Measurements from ENCODE around the gene RAB3B.

Gene RAB3B

DNA sequence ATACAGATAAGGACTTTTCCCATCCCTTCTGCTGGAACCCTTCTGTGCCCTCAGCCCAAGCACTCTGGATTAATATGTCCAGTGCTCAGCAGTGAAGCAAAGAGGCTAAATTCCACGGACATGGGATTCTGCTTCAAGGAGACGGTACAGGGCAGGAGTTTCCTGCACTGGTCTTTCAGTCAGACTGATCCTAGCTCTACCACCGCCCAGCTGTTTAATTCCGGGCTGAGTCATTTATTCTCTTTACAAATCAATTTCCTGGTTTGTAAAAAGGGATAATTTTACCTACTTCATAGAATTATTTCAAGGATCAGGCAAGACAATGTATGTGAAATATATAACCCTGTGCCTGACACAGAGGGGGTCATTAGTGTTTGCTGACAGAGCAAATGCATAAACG lies 70.4 kb downstream of the RAB3B start:
- no peak overlapping the region for H3K4me3 ChIP-seq (ENCODE audit: low read depth, low read length)
- TF ChIP-seq, protein P1, sequence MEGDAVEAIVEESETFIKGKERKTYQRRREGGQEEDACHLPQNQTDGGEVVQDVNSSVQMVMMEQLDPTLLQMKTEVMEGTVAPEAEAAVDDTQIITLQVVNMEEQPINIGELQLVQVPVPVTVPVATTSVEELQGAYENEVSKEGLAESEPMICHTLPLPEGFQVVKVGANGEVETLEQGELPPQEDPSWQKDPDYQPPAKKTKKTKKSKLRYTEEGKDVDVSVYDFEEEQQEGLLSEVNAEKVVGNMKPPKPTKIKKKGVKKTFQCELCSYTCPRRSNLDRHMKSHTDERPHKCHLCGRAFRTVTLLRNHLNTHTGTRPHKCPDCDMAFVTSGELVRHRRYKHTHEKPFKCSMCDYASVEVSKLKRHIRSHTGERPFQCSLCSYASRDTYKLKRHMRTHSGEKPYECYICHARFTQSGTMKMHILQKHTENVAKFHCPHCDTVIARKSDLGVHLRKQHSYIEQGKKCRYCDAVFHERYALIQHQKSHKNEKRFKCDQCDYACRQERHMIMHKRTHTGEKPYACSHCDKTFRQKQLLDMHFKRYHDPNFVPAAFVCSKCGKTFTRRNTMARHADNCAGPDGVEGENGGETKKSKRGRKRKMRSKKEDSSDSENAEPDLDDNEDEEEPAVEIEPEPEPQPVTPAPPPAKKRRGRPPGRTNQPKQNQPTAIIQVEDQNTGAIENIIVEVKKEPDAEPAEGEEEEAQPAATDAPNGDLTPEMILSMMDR (IDR thresholded peaks at IDR 0.05; ENCODE audit: insufficient read depth, low read depth, low read length, missing control alignments) = no peak
- no peak for DNase-seq (ENCODE audit: low read depth)

GRCh38 chr1:51919684-51920083 lies 70.8 kb downstream of the RAB3B start:
- TF ChIP-seq, protein P1 (IDR thresholded peaks at IDR 0.05; ENCODE audit: insufficient read depth, low read depth, low read length, missing control alignments) = no peak
- DNase-seq (ENCODE audit: low read depth) = no peak
- no peak overlapping the region for H3K4me3 ChIP-seq (ENCODE audit: low read depth, low read length)

- no peak overlapping the region for H3K4me3 ChIP-seq (ENCODE audit: low read depth, low read length)
- no peak for DNase-seq (ENCODE audit: low read depth)
- TF ChIP-seq, protein P1 (IDR thresholded peaks at IDR 0.05; ENCODE audit: insufficient read depth, low read depth, low read length, missing control alignments) = no peak
These were observed 73.7 kb downstream of the RAB3B start for GRCh38 chr1:51916587-51917405.

DNA sequence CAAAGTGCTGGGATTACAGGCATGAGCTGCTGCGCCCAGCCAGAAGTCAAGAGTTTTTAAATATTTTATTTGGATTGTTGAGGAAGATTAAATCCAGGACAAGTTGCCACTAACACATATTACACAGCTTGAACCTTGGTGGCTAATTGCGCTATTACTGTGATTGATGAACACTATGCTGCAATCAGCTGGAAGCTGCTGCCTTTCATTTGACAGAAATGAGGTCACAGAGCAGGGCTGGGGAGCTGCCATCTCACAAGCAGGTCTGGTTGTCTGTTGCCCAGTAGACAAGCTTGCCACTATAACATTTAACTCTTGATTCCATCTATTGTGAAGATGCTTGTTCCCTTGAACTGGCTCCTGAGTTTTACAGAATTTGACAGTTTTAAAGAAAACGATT lies 74.5 kb downstream of the RAB3B start:
- no peak for DNase-seq (ENCODE audit: low read depth)
- TF ChIP-seq, protein P1 (IDR thresholded peaks at IDR 0.05; ENCODE audit: insufficient read depth, low read depth, low read length, missing control alignments) = no peak
- H3K4me3 ChIP-seq (ENCODE audit: low read depth, low read length) = no peak overlapping the region

GRCh38 chr1:51912881-51913280 lies 77.6 kb downstream of the RAB3B start:
- DNase-seq (ENCODE audit: low read depth) = no peak
- TF ChIP-seq, protein P1 (IDR thresholded peaks at IDR 0.05; ENCODE audit: insufficient read depth, low read depth, low read length, missing control alignments) = no peak
- H3K4me3 ChIP-seq (ENCODE audit: low read depth, low read length) = no peak overlapping the region

DNA sequence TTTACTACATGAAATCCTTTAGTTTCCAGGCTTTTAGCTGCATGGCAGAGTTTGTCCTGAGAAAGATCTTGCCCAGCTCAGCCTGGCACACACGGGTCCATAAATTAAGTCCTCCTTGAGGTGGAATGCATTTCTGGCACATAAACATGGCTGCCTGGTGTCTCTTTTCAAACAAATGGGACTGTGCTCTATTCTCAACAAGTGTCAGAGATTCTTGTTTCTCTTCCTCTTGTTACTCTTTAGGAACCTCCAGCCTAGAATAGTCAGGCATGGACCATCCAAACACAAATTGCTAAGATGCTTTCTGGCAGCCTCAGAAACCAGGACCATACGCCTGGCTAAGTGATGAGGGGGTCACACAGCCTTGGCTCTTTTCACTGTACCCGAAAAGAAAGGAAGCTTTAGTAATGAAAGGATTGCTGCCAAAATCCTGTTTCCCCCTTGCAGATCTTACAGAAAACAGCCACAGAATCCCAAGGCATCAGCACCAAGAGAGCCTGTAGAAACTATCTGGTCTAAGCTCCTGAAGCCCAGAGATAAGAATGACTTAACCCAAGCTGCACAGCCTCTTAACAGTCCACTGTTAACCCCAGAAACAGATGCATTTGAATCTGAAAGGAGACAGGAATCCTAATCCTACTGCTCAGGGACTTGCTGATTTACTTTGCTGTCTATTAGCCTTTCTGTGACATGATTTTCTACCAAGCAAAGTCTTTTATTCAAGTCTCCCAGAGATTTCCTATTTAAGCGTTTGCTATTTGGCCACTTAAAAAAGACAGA lies 80.1 kb downstream of the RAB3B start:
- TF ChIP-seq, protein P1 (IDR thresholded peaks at IDR 0.05; ENCODE audit: insufficient read depth, low read depth, low read length, missing control alignments) = no peak
- no peak for DNase-seq (ENCODE audit: low read depth)
- H3K4me3 ChIP-seq (ENCODE audit: low read depth, low read length) = no peak overlapping the region

Data from GM12865 (cell line).